ENCODE results near the gene RXFP2. TPM values are rescaled to one million over a fixed set of nuclear protein-coding genes. Genes with fewer than 3 reads are reported as not detected.

RXFP2 gene
- total and polyA plus RNA-seq, 2 of the 8 experiments (the other 6 are each of a cell fraction or from before 2014, with no cell fraction given): not detected

- H3K56ac ChIP-seq (replicated peaks; ENCODE audit: insufficient read length, low read depth, low read length): no peak overlapping the region
- no peak for TF ChIP-seq TAF7 (optimal IDR thresholded peaks at IDR 0.05; ENCODE audit: borderline replicate concordance, low read depth, low read length)
- TF ChIP-seq SP2 (IDR thresholded peaks at IDR 0.05; ENCODE audit: low read length): no peak
- TF ChIP-seq SIRT6 (IDR thresholded peaks at IDR 0.05; ENCODE audit: low read length): no peak
- no peak for TF ChIP-seq SP1 (IDR thresholded peaks at IDR 0.05; ENCODE audit: low read depth, low read length)
- no peak for TF ChIP-seq KDM5A (IDR thresholded peaks at IDR 0.05; ENCODE audit: low read length)
- no peak for TF ChIP-seq BCL11A (IDR thresholded peaks at IDR 0.05; ENCODE audit: low read depth in 2 of 2, low read length in 2 of 2)
These were observed 110.8 kb downstream of the RXFP2 start for GRCh38 chr13:31850041-31850555.

More at GRCh38 chr13:31850041-31850555, 110.8 kb downstream of the RXFP2 start:
- peaks cover 0 to 17% (median 13%) of the 10 kb centered on the region in 4 experiments; a peak in 6 of 7 replicates for H3K27me3 ChIP-seq (replicated peaks in 1 of 4; ENCODE audit: control insufficient read depth in 3 of 4, extremely low read depth in 1 of 4, insufficient read depth in 3 of 4, low read length in 3 of 4)
- no peaks in the 10 kb centered on the region for H3K9me3 ChIP-seq (ENCODE audit: insufficient read depth in 2 of 2, low read depth in 1 of 2, low read length in 1 of 2)
- no peak overlapping the region for H4K91ac ChIP-seq (replicated peaks; ENCODE audit: insufficient read length, low read length)
- no peak overlapping the region for H4K5ac ChIP-seq (ENCODE audit: insufficient read length, low read depth, low read length)
- no peak overlapping the region for H2AK5ac ChIP-seq (ENCODE audit: low read depth, low read length)
- POLR2A ChIA-PET (ENCODE audit: partially characterized antibody): no interaction called here
- H3K27ac ChIP-seq (ENCODE audit: low read depth, low read length): no peak overlapping the region
- H2BK120ac ChIP-seq (replicated peaks; ENCODE audit: low read depth, low read length): no peak overlapping the region
- peaks cover 3% of the 10 kb centered on the region; the same call in 1 of the 2 replicates for H3K23me2 ChIP-seq (ENCODE audit: low read depth, low read length)
- DNase-seq (ENCODE audit: low read depth in 1 of 2, low spot score in 2 of 2) (no peak), FAIRE-seq (no peak)
- H3K23ac ChIP-seq (ENCODE audit: insufficient read length): no peak overlapping the region
- no peak overlapping the region for H3K4ac ChIP-seq (replicated peaks; ENCODE audit: insufficient read length, low read depth, low read length)
- H3K79me2 ChIP-seq (ENCODE audit: control insufficient read depth in 1 of 2, insufficient read depth in 2 of 2, low read length in 2 of 2): no peaks in the 10 kb centered on the region
- no peak overlapping the region for H2BK15ac ChIP-seq (ENCODE audit: low read length)
- no peak overlapping the region for H2BK5ac ChIP-seq (ENCODE audit: low read depth, low read length)
- no peak overlapping the region for H4K8ac ChIP-seq (ENCODE audit: extremely low read depth, insufficient read depth, low read length)
- H3K79me1 ChIP-seq (ENCODE audit: low read depth, low read length): no peaks in the 10 kb centered on the region; the same call in 1 of the 2 replicates
- no peak overlapping the region for H3K9ac ChIP-seq (replicated peaks in 1 of 4; ENCODE audit: extremely low read depth in 1 of 4, low read depth in 3 of 4, low read length in 3 of 4)
- no peak overlapping the region for H3K4me3 ChIP-seq (ENCODE audit: extremely low read depth in 1 of 4, insufficient read depth in 2 of 4, low read depth in 3 of 4, low read length in 4 of 4)
- no peak overlapping the region for H3K4me2 ChIP-seq (ENCODE audit: insufficient read depth in 1 of 2, low read depth in 2 of 2, low read length in 2 of 2)
- 81% methylated on average over 5 of the region's 5 CpGs; no CpG with 5 or more reads in 1 of the 2 experiments for WGBS, 2 experiments (ENCODE audit: extremely low coverage in 1 of 2, insufficient coverage in 1 of 2, insufficient read length in 1 of 2, insufficient replicate concordance in 2 of 2, low coverage in 1 of 2, low lambda C conversion rate in 2 of 2, missing lambda C conversion rate in 1 of 2)
- H3K18ac ChIP-seq (ENCODE audit: extremely low read depth, low read length): no peak overlapping the region
- CTCF ChIA-PET (ENCODE audit: partially characterized antibody): no interaction called here
- H3K14ac ChIP-seq (ENCODE audit: insufficient read length): no peak overlapping the region
- H3K4me1 ChIP-seq (replicated peaks in 1 of 4; ENCODE audit: control insufficient read depth in 3 of 4, insufficient read depth in 4 of 4, low read length in 3 of 4): no peaks in the 10 kb centered on the region
- no peak overlapping the region for H2BK12ac ChIP-seq (ENCODE audit: low read depth, low read length)
- no peak overlapping the region for H2AFZ ChIP-seq (ENCODE audit: low read length)
- H3K36me3 ChIP-seq (ENCODE audit: control insufficient read depth in 2 of 4, insufficient read depth in 4 of 4, low read length in 3 of 4): no peaks in the 10 kb centered on the region
- H2BK20ac ChIP-seq (ENCODE audit: low read length): no peak overlapping the region
- H4K20me1 ChIP-seq (replicated peaks in 1 of 2; ENCODE audit: control insufficient read depth in 1 of 2, insufficient read depth in 2 of 2, low read length in 2 of 2): no peaks in the 10 kb centered on the region
